Iris pigment epithelial cell (primary cell): ENCODE measurements around the gene DAAM1.

ENCODE experiments used
- DNase-seq: peaks from one replicate; pipeline ENCODE4 v3.0.0-alpha.2; 2011; ENCODE audit warnings: low read depth

The DAAM1 gene

DNA sequence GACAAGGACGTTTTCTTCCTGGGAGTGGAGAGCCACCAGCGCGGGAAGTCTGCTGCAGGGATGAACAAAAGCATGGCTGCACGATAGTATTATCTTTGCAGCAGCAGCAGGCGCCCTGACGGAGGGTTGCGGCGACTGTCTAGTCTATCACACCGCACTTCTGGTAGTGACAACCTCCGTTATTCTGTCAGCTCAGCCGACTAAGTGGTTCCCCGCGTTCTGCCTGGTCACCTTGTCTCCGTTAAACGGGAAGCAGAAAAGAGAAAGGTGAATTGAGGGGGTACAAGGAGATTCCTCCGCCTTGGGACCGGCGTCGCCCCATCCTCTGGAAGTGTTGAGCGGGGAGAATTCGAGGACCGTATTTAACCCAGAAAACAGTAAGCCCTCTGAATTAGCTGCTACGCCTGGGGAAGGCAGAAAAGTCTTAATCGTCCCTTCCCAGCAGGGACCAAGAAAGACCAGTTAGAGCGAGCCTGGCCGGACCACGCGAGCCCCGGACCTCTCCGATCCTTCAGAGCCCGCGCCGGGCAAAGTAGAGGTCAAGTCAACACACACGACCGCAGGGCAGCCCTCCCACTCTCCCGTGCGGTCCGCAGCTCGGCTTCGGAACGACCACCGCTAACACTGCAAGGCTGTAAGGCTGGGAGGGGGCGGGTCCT, 536 bp upstream of the DAAM1 start:
- peak; percentile 6 for DNase-seq

DNA sequence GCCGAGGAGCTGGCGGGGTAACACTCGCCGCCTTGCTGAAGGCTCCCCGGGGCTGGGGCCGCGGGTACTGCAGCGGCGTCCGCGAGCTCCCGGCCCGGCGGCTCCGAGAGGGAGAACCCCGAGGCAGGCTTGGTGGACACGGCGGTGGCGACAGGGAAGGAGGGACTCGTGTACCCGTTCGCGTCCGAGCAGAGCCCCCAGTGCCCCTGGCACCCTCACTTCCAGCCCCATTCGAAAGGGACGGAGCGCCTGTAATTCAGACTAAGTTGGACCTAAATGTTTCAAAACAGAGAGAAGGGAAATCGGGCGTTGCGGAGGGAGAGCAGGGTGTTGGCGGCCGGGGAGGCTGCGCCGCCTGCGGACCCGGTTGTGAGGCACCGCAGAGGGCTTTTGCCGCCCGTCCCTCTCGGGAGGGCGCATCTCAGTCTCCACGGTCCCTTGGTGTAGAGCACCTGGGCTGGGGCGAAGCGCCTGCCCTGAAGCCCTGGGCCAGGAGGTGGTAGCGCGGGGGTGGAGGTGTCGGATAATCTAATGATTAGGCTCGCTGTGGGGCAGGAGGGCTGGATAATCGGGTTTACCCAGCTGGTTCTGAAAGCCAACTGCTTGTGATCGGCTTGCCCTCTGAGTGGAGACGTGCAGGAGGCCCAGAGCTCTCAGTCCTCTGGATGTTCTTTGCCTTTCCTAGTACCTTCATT, 771 bp downstream of the DAAM1 start:
- peak; percentile 45 for DNase-seq

DNA sequence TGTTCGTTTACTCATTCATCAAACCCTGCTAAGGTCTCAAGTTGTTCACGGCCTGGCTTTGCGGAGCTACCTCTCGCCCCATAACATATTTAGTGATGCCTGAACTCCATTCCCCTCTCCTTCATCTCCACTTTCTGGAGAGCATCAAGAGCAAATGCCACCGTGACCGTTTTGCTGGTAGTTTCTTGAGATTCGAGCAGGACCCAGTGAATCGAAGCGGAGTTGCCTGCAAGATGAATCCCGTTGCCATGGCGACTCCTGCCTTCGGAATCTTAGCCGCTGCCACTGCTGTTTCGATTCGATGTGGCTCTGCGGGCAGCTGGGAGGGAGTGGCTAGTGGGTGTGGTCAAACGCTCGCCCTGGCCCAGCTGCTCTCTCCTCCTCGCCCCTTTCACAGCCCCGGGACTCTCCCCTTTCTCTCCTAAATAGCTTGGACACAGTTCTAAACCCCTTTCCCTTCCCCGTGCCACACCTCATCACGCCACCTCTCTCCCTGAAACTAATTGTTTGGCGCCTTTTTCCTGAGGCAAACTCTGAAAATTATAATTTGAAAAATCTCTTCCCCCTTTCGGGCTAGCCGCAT, 1.4 kb downstream of the DAAM1 start:
- peak; percentile 92 for DNase-seq

DNA sequence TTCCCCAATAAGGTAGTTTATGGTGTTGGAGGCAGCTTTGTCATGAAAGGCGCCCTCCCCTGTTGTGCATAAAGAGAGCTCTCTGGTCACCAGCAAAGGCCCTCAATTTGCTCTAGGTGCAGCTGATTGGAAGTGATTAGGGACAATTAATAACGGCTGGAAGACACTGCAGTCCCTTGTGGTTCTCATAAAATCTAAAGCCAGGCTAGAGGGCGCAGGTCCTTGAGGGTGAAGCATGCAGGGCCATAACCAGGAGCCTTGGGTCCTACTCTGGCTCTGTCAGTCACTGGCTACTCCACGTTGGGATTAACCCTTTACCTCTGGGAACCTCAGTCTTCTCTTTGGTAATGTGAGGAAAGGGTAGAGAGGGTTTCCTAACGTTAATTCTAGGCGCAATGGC, 1.9 kb downstream of the DAAM1 start:
- no peak for DNase-seq

DNA sequence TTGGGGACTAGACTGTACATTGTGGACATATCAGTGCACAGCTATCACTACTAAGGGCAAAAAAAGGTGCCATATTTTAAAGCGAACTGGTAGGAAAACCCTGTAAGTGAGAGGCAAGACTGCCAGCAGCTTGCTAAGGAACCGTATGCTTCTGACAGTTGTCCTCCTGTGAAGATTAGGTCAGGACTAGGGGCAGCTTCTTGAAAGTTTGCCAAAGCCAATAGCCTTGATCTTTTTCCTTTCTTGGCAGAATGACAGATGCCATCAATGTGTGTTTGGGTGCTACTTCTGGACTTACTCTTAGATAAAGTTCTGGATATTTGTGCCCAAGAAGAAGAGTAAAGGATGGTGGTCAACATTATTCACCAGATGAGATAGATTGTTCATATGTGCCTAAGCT, 7.4 kb downstream of the DAAM1 start:
- DNase-seq = no peak

DNA sequence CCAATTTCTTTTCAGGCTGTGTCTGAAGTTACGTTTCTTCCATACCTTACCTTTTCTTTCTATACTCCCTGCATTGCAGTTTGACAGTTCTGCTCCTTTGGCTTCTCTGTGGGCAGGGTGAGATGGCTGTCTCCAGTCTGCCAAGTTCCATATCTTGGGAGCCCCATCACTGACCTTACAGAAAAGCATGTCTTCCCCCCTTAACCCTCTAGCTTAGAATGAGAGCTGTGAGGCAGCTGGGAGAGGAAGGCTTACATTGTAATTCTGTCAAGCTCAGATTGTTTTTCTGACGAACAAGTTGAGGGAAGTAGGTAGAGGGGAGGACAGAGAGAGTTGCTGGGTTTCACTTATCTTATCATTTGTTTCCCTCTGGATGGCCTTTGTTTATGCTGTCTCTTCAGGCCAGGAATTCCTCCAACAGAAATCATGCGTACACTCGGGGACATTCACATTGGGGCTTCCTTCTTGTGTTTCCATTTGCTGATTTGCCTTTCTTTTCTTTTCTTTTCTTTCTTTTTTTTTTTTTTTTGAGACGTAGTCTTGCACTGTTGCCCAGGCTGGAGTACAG, 9.3 kb downstream of the DAAM1 start:
- no peak for DNase-seq

DNA sequence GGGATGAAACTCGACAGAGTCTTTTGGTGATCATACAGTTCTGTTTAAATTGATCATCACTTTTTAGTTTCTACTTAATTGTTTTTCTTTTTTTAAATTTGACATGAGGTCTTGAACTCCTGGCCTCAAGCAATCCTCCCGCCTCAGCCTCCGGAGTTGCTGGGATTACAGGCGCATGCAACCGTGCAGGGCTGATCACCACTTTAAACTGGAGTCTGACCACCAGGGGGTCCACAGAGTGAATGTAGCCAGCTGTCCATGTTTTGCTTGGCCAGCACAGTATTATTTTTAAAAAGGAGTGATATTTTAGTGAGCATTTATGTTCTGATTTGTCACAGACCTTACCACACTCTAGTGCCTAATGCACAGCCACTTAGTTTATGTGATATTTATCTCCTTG, 10.7 kb downstream of the DAAM1 start:
- DNase-seq = no peak

DNA sequence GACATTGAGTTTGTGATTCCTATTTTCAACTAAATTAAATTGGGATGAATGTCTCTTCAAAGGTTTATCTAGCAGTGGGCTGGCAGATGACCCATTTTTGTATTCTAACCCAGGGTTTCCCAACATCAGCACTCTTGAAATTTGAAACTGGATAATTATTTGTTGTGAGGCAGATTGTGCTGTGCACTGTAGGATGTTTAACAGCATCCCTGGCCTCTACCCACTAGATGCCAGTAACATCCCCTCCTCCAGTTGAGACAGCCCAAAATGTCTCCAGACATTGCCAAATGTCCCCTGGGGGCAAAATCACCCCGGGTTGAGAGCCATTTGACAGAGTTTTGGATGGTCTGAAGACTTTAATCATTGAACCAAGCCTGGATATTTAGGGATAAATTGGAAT, 11.1 kb downstream of the DAAM1 start:
- no peak for DNase-seq

DNA sequence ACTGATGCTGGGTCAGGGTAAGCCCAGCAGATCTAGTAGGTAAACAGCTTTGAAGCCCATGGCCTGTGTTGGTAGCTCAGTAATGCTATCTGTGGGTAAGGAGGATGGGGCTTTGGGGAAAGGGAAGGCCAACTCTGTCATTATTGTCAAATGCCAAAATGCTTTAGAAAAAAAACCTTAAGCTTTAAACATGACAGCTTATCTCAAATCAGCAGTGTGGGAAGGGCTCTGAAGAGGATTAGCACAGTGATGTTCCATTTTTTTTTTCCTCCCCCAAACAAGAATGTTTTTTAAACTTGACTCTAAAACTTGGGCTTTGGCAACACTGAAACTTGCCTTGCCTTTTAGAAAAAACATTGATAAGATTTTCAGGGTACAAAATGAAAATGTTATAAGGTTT, 11.7 kb downstream of the DAAM1 start:
- no peak for DNase-seq

DNA sequence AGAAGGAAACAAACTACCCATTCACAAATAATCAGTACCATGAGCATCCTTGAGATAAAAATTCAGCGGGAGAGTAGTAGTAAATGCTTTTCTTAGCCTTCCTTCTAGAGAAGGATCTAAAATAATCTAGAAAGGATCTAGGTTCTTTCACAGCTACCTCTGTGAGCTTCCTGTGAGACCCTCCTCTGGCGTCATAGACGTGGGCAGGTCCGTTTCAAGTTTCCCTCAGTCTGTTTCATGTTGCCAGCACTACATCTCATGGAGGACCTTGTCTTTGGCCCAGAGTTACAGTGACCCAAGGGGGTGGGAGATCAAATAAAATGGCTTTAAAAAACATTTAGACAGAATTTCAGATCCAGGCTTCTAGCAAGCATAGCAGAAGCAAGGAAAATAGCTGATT, 13.6 kb downstream of the DAAM1 start:
- no peak for DNase-seq

DNA sequence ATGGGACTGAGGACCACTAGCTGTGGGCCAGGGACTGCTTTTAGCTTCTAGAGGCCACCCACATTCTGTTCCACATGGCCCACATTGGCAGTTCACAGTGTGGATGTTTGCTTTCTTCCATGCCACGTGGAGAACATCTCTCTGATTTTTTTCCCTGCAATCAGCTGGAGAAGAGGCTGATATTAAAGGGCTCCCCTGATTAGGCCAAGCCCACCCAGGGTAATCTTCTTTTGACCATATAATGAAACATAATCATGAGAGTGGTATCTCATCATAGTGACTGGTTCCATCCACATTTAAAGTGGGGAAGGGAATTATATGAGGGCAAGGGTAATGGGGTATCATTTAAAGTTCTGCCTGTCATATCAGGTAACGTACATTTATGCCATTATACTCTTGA, 15.8 kb downstream of the DAAM1 start:
- no peak for DNase-seq

DNA sequence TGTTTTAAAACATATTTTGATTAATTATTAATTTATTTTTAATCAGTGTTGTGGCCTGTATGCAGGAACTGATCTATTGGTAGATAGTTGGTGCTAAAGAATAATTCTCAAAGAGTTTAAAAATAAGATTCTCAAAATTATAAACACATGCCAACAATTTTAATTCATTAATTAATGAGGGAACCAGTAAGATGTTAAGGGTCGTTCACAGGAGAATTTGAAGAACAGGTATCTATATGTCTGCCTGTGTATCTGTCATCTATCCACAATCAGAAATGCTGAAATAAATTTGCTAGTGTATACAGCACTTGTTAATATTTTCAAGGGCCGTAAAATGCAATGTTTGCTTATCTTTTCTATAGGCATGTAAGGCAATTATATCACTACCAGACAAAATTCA, 18.4 kb downstream of the DAAM1 start:
- DNase-seq = no peak

DNA sequence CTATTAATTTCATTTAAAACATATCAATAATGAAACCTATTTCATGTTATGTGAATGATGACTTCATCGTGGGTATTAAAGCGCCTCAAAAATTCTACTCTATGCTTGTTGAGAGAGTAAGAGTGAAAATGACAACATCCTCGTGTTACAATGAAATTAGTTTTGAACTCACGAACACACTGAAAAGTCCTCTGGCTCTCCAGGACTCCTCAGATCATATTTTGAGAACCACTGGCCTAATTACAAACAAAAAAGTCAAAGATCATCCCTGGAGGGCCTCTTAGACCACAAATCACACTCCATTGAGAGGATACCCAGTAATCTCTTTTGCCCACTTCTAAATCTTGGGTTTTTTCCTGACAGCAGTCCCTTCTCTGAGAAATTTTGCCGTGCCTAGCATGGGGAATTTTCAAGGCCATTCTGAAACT, 19.1 kb downstream of the DAAM1 start:
- no peak for DNase-seq

DNA sequence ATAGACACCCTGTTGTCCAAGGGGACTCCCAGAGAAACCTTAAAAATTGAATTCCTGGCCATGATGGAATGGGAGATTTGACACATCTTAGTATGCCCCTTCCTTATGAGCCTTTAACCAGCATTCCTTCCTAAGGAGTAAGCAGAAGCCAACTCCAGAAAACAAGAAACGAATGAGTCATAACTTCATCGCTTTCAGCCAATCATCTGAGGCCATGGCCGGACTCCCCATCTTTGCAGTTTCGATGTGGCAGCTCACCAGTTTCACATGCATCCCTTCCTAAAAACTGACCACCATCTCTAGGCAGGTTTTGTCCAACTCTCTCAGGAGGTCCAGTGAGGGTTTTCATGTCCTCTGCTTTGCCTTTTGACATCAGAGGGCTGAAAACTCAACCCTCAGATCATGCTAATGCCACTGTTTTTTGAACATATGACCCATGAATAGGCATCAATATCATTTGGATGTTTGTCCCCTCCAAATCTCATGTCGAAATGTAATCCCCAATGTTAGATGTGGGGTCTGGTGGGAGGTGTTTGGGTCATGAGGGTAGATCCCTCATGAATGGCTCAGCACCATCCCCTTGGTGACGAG, 19.9 kb downstream of the DAAM1 start:
- DNase-seq = peak; percentile 77

DNA sequence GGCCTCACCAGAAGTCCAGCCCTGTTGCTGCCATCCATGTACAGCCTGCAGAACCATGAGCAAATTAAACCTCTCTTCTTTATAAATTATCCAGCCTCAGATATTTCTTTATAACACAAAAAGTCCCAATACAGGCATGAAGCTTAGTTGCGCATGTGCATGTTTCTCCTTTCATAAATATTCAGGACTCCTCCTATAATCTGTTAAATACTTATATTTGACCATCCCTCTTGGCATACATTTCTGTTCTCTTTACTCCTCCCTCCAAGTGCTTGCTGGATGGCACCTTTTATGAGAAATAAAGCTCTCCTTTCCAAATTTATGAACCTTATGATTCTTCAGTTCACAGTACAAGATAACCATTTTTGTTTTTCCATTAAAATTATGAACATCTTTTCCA, 20.5 kb downstream of the DAAM1 start:
- no peak for DNase-seq

DNA sequence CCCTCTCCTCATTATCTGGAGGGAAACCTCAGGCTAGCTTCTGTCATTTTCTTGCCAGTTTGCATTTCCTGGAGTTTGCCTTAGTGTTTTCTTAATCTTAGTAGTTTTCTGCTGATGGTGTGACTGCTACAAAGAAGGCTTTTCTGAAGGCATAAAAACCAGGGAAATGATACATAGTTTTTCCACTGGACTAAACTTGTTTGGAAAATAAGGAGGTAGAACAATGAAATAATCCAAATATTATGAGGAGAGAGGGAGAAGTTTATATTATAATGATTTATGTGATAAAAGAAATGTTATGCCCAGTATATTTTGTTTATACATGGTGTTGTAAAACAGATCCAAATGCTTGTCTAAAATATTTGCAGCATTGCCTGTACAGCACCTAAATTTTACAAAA, 22.2 kb downstream of the DAAM1 start:
- DNase-seq = no peak

DNA sequence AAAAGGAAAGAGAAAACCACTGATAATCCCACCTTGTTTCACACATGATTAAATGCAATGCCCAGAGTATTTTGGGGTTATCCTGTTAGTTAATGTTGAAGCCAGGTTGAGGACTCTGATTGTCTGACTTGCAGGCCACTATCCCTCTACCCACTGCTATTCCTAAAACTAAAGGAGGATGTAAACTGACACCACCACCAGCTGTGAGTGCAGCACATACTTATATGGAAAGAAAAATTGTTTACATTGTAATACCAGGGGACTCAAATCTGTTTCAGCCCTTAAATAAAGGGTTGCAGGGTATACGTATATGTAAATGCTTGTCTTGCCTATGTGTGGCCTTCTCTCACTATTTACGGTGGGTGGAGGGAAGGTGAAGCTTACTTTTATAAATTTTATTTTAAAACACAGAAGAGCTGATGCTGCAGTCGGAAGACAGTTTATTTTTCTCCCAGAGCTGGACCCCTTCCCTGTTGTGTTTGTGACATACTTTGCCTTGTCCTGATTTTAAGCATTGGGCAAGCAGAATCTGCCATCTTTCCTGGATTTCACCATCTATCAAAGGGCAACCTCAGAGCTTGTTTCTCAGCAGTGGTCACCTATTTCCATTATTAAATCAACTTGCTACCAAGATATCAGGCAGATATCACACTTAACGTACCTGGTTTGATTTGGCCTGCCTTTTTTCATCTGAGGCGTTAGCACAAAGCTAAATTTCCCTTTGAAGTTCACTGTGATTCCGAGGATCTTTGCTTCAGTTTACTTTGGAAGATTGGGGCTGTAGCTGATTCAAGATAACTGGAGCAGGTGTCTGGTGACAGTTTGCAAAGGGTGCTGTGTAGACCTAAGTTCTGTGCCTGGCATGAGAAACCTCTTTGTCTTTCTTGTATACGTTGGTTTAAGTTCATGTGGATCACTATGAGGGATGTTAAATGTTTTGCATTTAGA, 25.2 kb downstream of the DAAM1 start:
- DNase-seq = peak; percentile 48

DNA sequence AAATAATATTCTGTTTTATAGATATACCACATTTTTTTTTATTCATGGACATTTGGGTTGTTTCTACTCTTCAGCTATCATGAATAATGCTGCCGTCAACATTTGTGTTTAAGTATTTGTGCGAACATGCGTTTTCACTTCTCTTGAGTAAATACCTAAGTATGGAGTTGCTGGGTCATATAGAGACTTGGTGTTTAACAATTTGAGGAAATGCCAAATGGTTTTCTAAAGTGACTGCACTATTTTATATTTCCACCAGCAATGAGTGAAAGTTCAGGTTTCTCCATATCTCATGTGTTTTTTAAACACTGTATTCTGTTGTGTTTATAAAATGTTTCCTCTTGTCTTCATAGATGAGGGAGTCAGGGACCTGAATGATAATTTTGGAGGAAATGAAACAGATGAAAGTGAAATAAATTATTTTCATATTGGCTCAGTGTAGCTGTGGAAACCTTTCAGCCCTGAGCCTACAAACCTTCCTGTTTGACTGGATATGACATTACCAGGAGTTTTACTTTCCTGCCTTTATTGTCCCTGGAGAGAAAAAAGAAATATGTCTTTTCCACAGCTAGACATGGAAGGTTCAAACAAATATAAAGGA, 26.3 kb downstream of the DAAM1 start:
- DNase-seq = no peak

DNA sequence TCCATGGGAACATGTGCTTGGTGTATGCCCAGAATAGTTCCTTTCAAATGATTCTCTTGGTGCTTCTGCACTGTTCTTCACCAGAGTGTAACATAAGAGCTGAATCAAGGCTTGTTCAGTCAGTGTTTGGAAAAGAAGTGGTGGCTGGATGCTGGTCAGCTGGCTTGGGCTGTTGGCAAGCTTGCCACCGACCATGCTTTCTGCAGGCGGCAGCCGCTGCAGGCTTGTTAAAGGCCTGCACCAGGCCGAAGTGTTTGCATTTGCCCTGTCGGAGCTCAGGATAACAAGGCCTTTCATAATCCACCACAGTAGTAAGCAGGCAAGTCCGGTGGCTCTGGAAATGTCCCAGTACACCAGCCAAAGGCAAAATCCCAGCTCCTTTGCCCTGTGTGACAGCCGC, 26.9 kb downstream of the DAAM1 start:
- peak; percentile 48 for DNase-seq

DNA sequence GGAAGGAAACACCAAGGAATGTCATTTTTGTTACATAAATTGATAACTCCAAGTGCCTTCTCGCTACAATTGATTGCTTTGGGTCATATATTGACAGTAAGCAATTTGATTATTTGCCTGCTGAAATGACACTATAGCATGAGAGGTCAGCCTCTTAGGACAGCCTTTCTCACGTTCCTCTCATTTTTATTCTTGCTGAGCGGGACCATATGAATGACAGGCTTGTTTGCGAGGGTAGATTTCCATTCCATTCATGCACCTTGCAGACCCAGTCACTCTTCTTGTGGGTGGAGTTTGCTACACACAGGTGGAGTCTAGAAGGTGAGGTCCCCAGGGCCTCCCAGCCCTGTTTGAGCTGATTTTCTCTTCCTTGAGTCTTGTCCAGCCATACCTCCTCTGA, 27.3 kb downstream of the DAAM1 start:
- no peak for DNase-seq

DNA sequence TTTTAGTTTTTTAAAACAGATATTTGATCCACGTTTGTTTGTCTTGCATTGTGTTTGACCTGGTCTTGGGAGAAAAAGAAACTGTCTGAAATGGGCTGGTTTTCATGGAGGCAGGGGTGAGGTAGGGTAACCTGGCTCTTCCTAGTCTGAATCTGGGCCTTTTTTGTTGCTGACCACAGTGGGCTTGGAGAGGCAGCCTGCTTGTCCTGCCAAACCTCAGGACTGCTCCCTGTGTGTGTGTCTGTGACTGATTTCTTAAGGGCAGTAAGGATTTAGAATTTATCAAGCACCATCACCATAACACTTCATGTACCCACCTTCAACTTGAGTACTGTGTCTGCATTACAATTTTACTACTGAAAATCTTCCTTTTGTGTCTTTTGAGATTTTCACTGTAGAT, 28.5 kb downstream of the DAAM1 start:
- no peak for DNase-seq
